Nucleus accumbens (tissue), 56 donors: ENCODE results near the gene MAST4.
A peak's percentile ranks its signal among the peaks of the same experiment; 100 is the strongest.

ENCODE experiments used
- DNase-seq, 56 donors: peaks; one replicate each; lab custom pipeline; 2025; lab: John Stamatoyannopoulos, UW

The MAST4 gene

DNA sequence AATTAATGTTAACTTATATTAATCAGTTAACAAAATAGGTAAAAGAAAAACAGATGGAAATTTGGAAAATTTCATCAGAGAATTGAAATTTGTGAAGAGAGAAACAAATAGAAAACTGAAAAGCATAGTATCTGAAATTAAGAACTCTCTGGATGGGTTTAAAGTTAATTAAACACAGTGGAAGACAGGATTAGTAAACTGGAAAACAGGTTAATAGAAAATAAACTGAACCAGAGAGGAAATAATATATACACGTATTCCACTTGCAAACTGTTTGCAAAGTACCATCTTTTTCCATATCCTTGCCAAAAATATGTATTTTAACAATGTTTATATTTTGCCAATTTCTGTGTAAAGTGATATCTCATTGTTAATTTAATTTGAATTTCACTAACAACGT lies 342.9 kb downstream of the MAST4 start:
- no peak for DNase-seq

- DNase-seq: no peak
Observed at GRCh38 chr5:66945389-66946349, 349.5 kb downstream of the MAST4 start.

GRCh38 chr5:66947458-66947857 lies 351.3 kb downstream of the MAST4 start:
- DNase-seq: no peak

DNA sequence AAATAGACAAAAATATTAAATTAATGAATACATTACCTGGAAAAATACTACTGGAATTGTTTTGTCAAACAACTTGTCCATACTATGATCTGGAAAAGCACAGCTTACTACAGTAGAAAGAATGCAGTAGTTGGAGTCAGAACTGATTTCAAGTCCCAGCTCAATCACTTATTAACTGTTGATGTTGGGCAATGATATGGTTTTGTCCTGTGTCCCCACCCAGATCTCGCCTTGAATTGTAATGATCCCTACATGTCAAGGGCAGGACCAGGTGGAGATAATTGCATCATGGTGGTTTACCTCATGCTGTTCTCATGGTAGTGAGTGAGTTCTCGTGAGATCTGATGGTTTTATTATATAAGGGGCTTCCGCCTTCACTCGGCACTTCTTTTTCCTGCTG lies 352.9 kb downstream of the MAST4 start:
- no peak for DNase-seq

DNA sequence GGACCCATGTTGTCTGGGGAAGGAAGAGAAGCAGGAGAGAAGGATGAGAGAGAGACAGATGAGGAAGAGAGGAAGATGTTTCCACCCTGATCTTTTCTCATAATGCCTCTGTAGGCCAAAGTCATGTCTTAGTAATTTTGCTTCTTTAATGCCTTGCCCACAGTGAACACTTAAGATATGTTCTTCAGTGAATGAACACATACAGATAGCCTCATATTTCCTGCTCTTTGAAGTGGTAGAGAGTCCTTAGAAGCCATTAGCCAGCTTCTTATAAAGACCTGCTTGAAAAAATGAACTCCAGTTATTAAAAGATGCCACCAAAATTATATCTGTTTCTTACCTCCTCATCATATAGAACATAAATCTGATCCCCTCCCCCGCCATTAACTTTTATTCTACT lies 356.0 kb downstream of the MAST4 start:
- no peak for DNase-seq

- DNase-seq: no peak
Observed at GRCh38 chr5:66956439-66956838, 360.2 kb downstream of the MAST4 start.

GRCh38 chr5:66958201-66958979 lies 362.2 kb downstream of the MAST4 start:
- no peak for DNase-seq

DNA sequence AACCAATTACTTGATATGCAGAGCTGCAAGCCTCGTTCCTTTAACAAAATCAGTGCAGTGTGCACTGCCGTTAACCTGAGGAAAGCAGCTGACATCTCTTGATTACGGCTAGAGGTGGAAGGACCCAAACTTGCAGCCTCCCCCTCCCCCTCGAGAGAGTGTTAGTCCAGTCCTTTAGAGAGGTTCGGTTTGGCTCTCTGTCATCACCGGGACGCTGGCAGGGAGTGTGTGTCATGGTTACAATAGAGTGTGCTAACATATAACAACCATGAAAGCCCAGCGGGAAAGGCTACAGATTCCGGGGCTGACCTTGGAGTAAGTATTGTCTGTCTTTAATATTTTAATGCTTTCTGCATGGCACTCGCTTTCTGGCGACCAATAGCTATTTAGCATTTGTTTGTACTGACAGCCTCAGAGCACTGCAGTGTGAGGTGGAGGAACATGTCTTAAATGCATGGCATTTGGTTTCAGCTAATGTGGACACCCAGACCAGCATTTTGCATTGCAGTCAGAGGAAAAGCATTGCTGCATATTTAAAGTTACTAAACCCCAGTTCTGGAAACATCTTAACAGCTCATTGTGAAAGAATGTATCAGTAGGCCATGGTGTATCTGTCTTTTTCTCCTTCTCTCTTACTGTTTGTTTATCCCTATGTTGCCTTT lies 362.9 kb downstream of the MAST4 start:
- peak in 34 of 56 donors; percentile 3 to 41 (median 19) for DNase-seq

DNA sequence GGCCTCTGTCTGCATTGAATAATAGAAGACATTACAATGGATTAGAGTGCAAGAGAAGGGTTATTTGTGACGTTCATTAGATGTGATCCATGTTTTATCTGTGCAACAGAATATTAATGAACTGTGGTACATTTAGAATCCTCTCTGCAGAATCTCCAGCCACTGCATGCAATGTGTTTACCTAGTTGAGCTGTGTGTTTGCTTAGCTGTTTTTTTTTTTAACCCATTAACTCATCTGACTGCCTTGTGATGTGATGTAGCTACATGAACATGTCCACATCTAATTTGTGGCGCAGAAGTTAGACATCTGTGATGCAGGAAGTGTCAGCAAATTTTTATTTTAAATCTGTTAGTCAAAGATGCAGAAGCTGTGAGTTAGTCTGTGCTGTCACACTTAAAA lies 363.5 kb downstream of the MAST4 start:
- no peak for DNase-seq

- no peak for DNase-seq
Observed at GRCh38 chr5:66960369-66961137, 364.4 kb downstream of the MAST4 start.

DNA sequence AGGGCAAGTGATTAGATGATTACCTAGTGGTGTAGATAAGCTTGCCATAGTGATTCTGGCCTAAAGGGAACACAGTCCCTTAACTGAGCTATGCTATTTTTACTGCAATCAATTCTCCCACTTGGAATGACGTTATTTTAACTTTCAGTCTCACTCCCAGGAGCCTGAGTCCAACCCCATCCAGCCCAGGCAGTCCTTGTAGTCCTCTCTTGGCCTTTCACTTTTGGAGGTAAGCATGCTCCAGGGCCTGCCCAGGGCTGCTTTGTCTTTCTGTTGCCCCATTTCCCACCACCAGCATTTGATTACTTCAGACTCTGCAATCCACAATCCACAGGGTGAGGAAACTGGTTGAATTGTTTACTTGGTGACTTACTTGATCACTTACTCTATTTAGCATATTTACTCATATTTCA lies 367.4 kb downstream of the MAST4 start:
- DNase-seq: no peak

GRCh38 chr5:66966439-66966838 lies 370.2 kb downstream of the MAST4 start:
- DNase-seq: no peak

GRCh38 chr5:66967102-66967501 lies 370.9 kb downstream of the MAST4 start:
- DNase-seq: no peak

GRCh38 chr5:66967826-66968262 lies 371.7 kb downstream of the MAST4 start:
- no peak for DNase-seq

DNA sequence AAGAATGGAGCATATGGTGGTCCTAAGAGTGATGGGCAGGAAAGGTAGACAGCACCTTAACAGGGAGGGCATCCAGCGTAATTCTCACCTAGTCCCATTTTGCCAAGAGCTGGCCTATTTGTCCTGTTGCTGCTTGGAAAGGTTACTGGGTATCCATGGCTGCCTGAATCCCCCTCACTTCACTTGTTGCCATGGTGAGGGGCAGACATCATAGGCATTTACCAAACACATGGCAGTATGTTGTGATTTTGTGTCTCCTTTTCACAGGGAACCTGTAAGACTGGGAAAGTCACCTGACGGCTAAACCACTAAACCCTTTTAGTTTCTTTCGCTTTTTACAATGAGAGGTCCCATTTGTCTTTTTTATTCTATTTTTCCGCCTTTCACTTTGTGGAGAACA lies 373.3 kb downstream of the MAST4 start:
- no peak for DNase-seq

- no peak for DNase-seq
Observed at GRCh38 chr5:66969963-66970362, 373.8 kb downstream of the MAST4 start.

- DNase-seq: no peak
Observed at GRCh38 chr5:66972004-66972403, 375.8 kb downstream of the MAST4 start.

DNA sequence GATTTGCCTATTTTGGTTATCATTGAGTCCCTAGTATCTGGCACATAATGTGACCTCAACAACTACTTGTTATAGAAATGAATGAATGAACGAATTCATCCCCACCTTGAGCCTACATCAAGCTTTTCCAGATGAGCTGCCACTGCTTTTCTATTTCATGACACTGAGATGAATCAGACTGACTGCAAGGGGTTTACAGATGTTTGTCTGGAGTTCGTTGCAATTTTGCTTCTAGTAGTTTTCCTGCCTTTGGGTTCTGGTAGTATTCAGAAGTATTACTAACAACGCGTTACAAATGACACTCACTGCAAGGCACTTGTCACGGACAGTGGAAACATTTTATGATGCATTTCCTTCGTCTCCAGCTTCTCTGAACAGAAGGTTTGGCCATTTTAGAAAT lies 378.1 kb downstream of the MAST4 start:
- DNase-seq: no peak

DNA sequence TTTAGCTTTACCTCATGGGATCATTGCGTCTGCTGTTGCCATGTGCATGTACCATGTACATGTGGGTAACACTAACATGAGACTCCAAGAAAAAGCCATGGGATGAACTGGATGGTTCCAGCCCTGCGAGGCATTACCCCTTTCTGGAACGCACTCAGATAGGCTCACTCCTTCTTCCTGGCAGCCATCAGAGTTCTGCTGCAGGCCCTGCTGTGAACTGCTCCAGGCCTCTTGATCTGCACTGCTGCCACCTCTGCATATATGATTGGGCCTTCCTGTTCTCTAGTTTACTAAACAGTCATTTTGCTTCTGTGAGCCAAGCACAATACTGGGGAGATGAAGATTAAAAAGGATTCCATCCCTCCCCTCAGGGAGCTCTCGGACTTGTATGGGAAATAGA lies 379.9 kb downstream of the MAST4 start:
- DNase-seq: no peak

- no peak for DNase-seq
Observed at GRCh38 chr5:66979738-66980137, 383.5 kb downstream of the MAST4 start.
